ENCODE results near the gene P2RX5.
A peak's percentile ranks its signal among the peaks of the same experiment; 100 is the strongest.

DNA sequence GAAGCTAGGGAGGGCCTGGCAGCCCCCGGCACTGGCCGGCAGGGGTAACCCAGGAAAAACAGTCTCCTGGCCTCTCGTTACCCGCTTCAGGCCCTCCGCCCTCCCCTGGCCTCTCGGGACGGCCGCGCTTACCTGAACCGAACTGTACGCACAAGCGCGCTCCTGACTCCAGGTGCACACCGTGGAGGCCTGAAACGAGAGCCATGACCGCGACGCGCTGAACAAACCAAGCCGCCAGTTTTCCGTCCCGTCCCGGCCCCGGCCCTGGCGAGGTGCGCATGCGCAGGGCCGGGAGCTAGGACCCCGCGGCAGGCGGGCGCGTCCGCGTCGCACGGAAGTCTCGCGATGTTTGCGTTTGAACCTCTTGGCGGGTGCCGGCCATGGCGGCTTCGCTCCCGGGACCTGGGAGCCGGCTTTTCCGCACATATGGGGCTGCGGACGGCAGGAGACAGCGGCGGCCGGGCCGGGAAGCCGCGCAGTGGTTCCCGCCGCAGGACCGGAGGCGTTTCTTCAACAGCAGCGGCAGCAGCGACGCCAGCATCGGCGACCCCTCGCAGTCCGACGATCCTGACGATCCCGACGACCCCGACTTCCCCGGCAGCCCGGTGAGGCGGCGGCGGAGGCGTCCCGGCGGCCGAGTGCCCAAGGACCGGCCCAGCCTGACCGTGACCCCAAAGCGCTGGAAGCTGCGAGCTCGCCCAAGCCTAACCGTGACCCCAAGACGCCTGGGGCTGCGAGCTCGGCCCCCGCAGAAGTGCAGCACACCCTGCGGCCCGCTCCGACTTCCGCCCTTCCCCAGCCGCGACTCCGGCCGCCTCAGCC lies 27.8 kb upstream of the P2RX5 start, which contains the start of gene HASPIN:
- TF ChIP-seq EZH2 (IDR thresholded peaks at IDR 0.05; ENCODE audit: low read length): no peak
- TF ChIP-seq, protein P1, sequence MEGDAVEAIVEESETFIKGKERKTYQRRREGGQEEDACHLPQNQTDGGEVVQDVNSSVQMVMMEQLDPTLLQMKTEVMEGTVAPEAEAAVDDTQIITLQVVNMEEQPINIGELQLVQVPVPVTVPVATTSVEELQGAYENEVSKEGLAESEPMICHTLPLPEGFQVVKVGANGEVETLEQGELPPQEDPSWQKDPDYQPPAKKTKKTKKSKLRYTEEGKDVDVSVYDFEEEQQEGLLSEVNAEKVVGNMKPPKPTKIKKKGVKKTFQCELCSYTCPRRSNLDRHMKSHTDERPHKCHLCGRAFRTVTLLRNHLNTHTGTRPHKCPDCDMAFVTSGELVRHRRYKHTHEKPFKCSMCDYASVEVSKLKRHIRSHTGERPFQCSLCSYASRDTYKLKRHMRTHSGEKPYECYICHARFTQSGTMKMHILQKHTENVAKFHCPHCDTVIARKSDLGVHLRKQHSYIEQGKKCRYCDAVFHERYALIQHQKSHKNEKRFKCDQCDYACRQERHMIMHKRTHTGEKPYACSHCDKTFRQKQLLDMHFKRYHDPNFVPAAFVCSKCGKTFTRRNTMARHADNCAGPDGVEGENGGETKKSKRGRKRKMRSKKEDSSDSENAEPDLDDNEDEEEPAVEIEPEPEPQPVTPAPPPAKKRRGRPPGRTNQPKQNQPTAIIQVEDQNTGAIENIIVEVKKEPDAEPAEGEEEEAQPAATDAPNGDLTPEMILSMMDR (optimal IDR thresholded peaks at IDR 0.05 in 1 of 3, IDR thresholded peaks at IDR 0.05 in 1 of 3, conservative IDR thresholded peaks at IDR 0.05 in 1 of 3; ENCODE audit: extremely low read depth in 1 of 3, insufficient read depth in 2 of 3, low read length in 3 of 3): peak in 2 of 3 experiments; percentile 22 to 27

Measured in keratinocyte (primary cell).